Esophagus squamous epithelium (tissue), 4 donors: ENCODE data around the gene DNAJC1.

Source experiments
- POLR2A ChIP-seq, 4 donors: fragments of 450-650 bp; IDR thresholded peaks; one replicate each; pipeline ENCODE4 v1.6.1; 2017; ENCODE audit warnings: antibody characterized with exemption in 4 of 4, mild to moderate bottlenecking in 4 of 4, moderate library complexity in 3 of 4
- TF ChIP-seq, protein P1 (sequence below), 6 experiments: fragments of 450-650 bp in 4 of 6; fragments of 200-600 bp in 2 of 6; sonication (generic) in 2 of 6; IDR thresholded peaks; one replicate each; pipeline ENCODE4 v1.5.1; 2016 to 2019; ENCODE audit warnings: antibody characterized with exemption in 6 of 6, mild to moderate bottlenecking in 4 of 6, moderate library complexity in 4 of 6

DNA sequence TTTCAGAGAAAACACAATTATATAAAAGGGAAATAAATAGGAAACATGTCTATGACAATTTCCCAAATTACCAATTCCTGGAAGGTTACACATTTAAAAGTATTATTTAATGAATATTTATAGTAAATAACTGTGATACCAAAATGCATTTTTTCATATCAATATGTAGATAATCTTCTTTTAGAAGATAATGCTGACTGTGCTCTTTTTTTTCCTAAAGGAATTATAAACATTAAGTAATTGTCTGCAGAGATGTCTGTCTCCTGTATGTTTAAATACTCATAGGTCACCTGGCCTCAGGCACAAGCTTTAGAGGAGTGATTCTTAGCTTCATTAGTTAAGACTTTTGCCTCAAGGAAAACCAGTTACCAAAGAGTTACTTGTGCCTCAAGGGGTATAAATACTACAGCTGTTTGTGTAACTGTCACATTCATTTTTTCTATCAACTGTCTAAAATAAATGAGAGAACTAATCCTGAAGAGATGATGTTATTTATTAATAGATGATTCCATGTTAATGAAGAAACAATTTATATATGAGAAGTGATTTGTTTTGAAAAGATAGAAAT is 77.1 kb downstream of the DNAJC1 start:
- TF ChIP-seq, protein P1, sequence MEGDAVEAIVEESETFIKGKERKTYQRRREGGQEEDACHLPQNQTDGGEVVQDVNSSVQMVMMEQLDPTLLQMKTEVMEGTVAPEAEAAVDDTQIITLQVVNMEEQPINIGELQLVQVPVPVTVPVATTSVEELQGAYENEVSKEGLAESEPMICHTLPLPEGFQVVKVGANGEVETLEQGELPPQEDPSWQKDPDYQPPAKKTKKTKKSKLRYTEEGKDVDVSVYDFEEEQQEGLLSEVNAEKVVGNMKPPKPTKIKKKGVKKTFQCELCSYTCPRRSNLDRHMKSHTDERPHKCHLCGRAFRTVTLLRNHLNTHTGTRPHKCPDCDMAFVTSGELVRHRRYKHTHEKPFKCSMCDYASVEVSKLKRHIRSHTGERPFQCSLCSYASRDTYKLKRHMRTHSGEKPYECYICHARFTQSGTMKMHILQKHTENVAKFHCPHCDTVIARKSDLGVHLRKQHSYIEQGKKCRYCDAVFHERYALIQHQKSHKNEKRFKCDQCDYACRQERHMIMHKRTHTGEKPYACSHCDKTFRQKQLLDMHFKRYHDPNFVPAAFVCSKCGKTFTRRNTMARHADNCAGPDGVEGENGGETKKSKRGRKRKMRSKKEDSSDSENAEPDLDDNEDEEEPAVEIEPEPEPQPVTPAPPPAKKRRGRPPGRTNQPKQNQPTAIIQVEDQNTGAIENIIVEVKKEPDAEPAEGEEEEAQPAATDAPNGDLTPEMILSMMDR (IDR thresholded peaks at IDR 0.05) = no peak
- TF ChIP-seq POLR2A (IDR thresholded peaks at IDR 0.05) = no peak
